Endothelial cell (in vitro differentiated cells): ENCODE data around the gene NBEA. TPM values are rescaled to one million over a fixed set of nuclear protein-coding genes. Genes with fewer than 3 reads are reported as not detected.
"Not testable (repeated sequence)": the region's sequence is repeated elsewhere in the genome, so short reads cannot be mapped to it uniquely, and the experiment has no call there.

Experiments used
- DNase-seq: peaks from one replicate; pipeline ENCODE4 v3.0.0; 2021; ENCODE audit warnings: low spot score
- H3K27ac Mint-ChIP-seq: one replicate; pipeline ENCODE4 v1.8.0; 2021; ENCODE audit warnings: mixed read lengths, inconsistent platforms; ENCODE audit not compliant: unreplicated experiment
- H3K27me3 Mint-ChIP-seq: one replicate; pipeline ENCODE4 v1.8.0; 2021; ENCODE audit warnings: mild to moderate bottlenecking, moderate library complexity, mixed read lengths, inconsistent platforms; ENCODE audit not compliant: unreplicated experiment
- H3K36me3 Mint-ChIP-seq: one replicate; pipeline ENCODE4 v1.8.0; 2021; ENCODE audit warnings: mild to moderate bottlenecking, low read depth, mixed read lengths, inconsistent platforms; ENCODE audit not compliant: unreplicated experiment
- H3K4me1 Mint-ChIP-seq: one replicate; pipeline ENCODE4 v1.8.0; 2021; ENCODE audit warnings: mild to moderate bottlenecking, mixed read lengths, inconsistent platforms; ENCODE audit not compliant: unreplicated experiment
- H3K4me3 Mint-ChIP-seq: one replicate; pipeline ENCODE4 v1.8.0; 2021; ENCODE audit warnings: mild to moderate bottlenecking, mixed read lengths, inconsistent platforms; ENCODE audit not compliant: unreplicated experiment
- H3K9me3 Mint-ChIP-seq: one replicate; pipeline ENCODE4 v1.8.0; 2021; ENCODE audit warnings: mixed read lengths, inconsistent platforms; ENCODE audit not compliant: unreplicated experiment
- CTCF ChIP-seq: fragments of 200-600 bp; sonication (generic); IDR thresholded peaks from one replicate; pipeline ENCODE4 v1.5.0; 2021; ENCODE audit warnings: antibody characterized with exemption; ENCODE audit not compliant: unreplicated experiment
- total RNA-seq: library from RNA; stranded (reverse); fragmentation: NEBNext Ultra II Directional; extraction: Animal tissue kit (Norgen Biotek cat#: 25700); gene quantifications from one replicate; pipeline ENCODE4 v1.2.1, GENCODE V29; 2021; ENCODE audit not compliant: unreplicated experiment

The NBEA gene
- total RNA-seq, 1 donor from 2014 or later, result 11.7 TPM

GRCh38 chr13:35672611-35673010 is 730.5 kb downstream of the NBEA start:
- Mint-ChIP-seq H3K27ac (no peak overlapping the region), H3K27me3 (peaks cover 4% of the 10 kb centered on the region), H3K9me3 (no peaks in the 10 kb centered on the region), H3K4me3 (no peak overlapping the region), H3K4me1 (no peaks in the 10 kb centered on the region), H3K36me3 (no peaks in the 10 kb centered on the region)
- no peak for DNase-seq
- TF ChIP-seq CTCF, result no peak

GRCh38 chr13:35675651-35676050 is 733.6 kb downstream of the NBEA start:
- TF ChIP-seq CTCF, result no peak
- H3K4me3 Mint-ChIP-seq, result no peak overlapping the region
- H3K4me1 Mint-ChIP-seq, result no peaks in the 10 kb centered on the region
- H3K36me3 Mint-ChIP-seq, result no peaks in the 10 kb centered on the region
- H3K27ac Mint-ChIP-seq, result no peak overlapping the region
- H3K27me3 Mint-ChIP-seq, result peaks cover 4% of the 10 kb centered on the region
- no peaks in the 10 kb centered on the region for H3K9me3 Mint-ChIP-seq
- DNase-seq, result no peak

- not testable (repeated sequence) for H3K4me3 Mint-ChIP-seq, H3K4me1 Mint-ChIP-seq, H3K27ac Mint-ChIP-seq, DNase-seq, H3K27me3 Mint-ChIP-seq, H3K36me3 Mint-ChIP-seq, H3K9me3 Mint-ChIP-seq
These were observed 735.8 kb downstream of the NBEA start for GRCh38 chr13:35677863-35678262.

- DNase-seq, result no peak
- H3K27ac Mint-ChIP-seq, result no peak overlapping the region
- no peaks in the 10 kb centered on the region for H3K36me3 Mint-ChIP-seq
- H3K4me3 Mint-ChIP-seq, result no peak overlapping the region
- no peaks in the 10 kb centered on the region for H3K9me3 Mint-ChIP-seq
- H3K27me3 Mint-ChIP-seq, result peaks cover 5% of the 10 kb centered on the region
- TF ChIP-seq CTCF, result no peak
- no peaks in the 10 kb centered on the region for H3K4me1 Mint-ChIP-seq
These were observed 739.6 kb downstream of the NBEA start for GRCh38 chr13:35681685-35682084.

GRCh38 chr13:35684432-35684831 is 742.4 kb downstream of the NBEA start:
- Mint-ChIP-seq H3K27ac (no peak overlapping the region), H3K4me1 (no peaks in the 10 kb centered on the region), H3K27me3 (peaks cover 2% of the 10 kb centered on the region), H3K4me3 (no peak overlapping the region), H3K36me3 (no peaks in the 10 kb centered on the region), H3K9me3 (no peaks in the 10 kb centered on the region)
- DNase-seq, result no peak
- no peak for TF ChIP-seq CTCF

- H3K4me1 Mint-ChIP-seq, result no peaks in the 10 kb centered on the region
- no peaks in the 10 kb centered on the region for H3K36me3 Mint-ChIP-seq
- DNase-seq, result no peak
- no peak for TF ChIP-seq CTCF
- H3K27ac Mint-ChIP-seq, result no peak overlapping the region
- no peak overlapping the region for H3K4me3 Mint-ChIP-seq
- H3K9me3 Mint-ChIP-seq, result no peaks in the 10 kb centered on the region
- peaks cover 4% of the 10 kb centered on the region for H3K27me3 Mint-ChIP-seq
These were observed 745.3 kb downstream of the NBEA start for GRCh38 chr13:35687336-35687735.
